ENCODE measurements around the gene PNMA8A. TPM values are rescaled to one million over a fixed set of nuclear protein-coding genes. Genes with fewer than 3 reads are reported as not detected.
"Not testable (repeated sequence)": the region's sequence is repeated elsewhere in the genome, so short reads cannot be mapped to it uniquely, and the experiment has no call there.

The PNMA8A gene
- polyA plus RNA-seq, 3 donors: 52.7 to 72.2 (median 57.2) TPM

DNA sequence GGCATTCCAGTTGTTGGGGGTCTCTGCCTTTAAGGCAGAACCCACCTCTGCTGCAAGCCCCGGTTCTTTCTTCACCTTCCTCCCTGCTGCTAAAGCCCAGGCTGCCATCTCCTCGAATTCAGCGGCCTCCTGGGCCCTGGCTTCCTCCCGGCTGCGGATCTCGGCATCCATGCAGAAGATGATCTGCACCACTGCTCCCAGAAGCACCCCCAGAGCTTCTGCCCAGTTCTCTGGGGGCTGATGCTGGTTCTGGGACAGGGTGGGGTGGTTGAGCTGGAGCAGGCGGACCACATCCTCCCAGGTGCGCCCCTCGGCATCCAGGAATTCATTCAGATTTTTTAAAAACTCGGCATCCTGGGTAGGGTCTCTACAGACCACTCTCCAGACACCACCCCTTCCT is 987 bp downstream of the PNMA8A start:
- DNase-seq (ENCODE audit: low read depth in 3 of 3, low spot score in 2 of 3): no peak

DNA sequence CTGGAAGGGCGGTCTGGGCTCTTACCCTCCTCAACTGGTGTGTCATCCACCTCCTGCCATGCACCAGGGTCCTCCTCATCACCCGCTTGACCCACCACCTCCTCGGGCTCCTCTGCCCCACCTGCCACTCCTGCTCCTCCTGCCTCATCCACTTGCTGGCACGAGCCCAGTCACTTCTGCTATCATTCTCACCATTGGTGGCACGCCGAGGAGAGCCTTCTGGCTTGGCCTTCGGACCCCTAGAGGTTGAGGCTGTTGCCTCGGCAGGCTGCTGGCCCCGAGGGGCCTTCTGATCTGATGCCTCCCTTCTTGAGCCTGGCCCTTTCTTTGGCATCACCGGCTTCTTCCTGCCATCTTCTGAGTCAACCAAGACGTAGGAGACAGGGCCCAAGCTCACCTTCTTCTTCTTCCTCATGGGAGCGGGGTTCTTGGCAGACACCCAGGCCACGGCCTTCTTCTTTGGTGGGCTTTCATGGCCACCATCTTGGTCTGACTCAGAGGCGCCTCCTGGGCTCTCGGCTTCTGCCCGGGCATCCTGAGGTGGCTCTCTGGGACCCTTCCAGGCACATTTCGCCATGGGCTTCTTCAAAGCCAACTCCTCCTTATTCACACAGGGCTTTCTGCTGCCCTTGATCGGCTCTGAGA is 1.7 kb downstream of the PNMA8A start:
- DNase-seq (ENCODE audit: low read depth in 3 of 3, low spot score in 2 of 3): no peak

- DNase-seq (ENCODE audit: low read depth in 3 of 3, low spot score in 2 of 3): no peak
Observed at GRCh38 chr19:46466536-46467196, 4.7 kb downstream of the PNMA8A start.

- no peak for DNase-seq (ENCODE audit: low read depth in 3 of 3, low spot score in 2 of 3)
Observed at GRCh38 chr19:46463516-46463915, 7.8 kb downstream of the PNMA8A start.

GRCh38 chr19:46461537-46461936 is 9.8 kb downstream of the PNMA8A start:
- DNase-seq (ENCODE audit: low read depth in 3 of 3, low spot score in 2 of 3): no peak

GRCh38 chr19:46460981-46461380 is 10.4 kb downstream of the PNMA8A start:
- DNase-seq (ENCODE audit: low read depth in 3 of 3, low spot score in 2 of 3): no peak

- DNase-seq (ENCODE audit: low read depth in 3 of 3, low spot score in 2 of 3): no peak
Observed at GRCh38 chr19:46460055-46460454, 11.3 kb downstream of the PNMA8A start.

GRCh38 chr19:46456930-46457329 is 14.4 kb downstream of the PNMA8A start:
- DNase-seq (ENCODE audit: low read depth in 3 of 3, low spot score in 2 of 3): no peak

GRCh38 chr19:46454244-46454643 is 17.1 kb downstream of the PNMA8A start:
- no peak for DNase-seq (ENCODE audit: low read depth in 3 of 3, low spot score in 2 of 3)

GRCh38 chr19:46453661-46454060 is 17.7 kb downstream of the PNMA8A start:
- DNase-seq (ENCODE audit: low read depth in 3 of 3, low spot score in 2 of 3): no peak

DNA sequence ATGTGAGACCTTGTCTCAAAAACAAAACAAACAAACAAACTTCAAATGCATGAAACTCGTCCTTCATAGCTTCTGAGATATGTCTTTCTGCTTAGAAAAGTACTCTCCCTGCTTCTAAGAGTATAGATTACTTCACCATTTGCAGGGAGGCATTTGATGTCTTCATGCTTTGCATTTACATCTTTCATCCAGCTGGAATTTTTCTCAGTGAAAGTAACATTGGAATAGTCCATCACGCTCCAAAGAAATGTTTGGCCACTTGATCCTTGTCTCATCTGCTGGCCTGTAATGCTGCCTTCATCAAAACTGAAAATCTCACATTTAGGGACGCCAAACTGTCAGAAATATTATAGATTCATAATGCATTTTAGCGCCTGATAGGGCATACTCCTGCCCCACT is 19.2 kb downstream of the PNMA8A start:
- DNase-seq (ENCODE audit: low read depth in 3 of 3, low spot score in 2 of 3): no peak

- DNase-seq (ENCODE audit: low read depth in 3 of 3, low spot score in 2 of 3): no peak
Observed at GRCh38 chr19:46451352-46451751, 20.0 kb downstream of the PNMA8A start.

- DNase-seq (ENCODE audit: low read depth in 3 of 3, low spot score in 2 of 3): no peak
Observed at GRCh38 chr19:46450737-46451136, 20.6 kb downstream of the PNMA8A start.

GRCh38 chr19:46449228-46449627 is 22.1 kb downstream of the PNMA8A start:
- no peak for DNase-seq (ENCODE audit: low read depth in 3 of 3, low spot score in 2 of 3)

- no peak for DNase-seq (ENCODE audit: low read depth in 3 of 3, low spot score in 2 of 3)
Observed at GRCh38 chr19:46448601-46449000, 22.8 kb downstream of the PNMA8A start.

- no peak for DNase-seq (ENCODE audit: low read depth in 3 of 3, low spot score in 2 of 3)
Observed at GRCh38 chr19:46447824-46448223, 23.5 kb downstream of the PNMA8A start.

DNA sequence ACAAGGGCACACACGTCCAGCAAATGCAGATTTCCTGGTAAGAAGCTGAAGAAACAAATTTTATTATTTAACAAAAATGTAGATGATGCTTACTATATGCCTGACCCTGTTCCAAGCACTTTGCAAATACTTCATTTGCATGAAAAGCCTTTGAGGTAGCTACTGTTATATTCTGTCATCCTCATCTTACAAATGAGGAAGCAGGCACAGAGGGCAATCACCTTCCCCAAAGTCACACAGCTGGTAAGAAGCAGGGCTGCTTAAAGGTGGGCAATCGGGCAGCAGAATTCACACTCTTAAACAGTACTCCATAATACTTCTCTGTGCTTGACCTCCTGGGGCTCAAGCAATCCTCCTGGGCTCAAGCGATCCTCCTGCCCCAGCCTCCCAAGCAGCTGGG is 24.4 kb downstream of the PNMA8A start:
- no peak for DNase-seq (ENCODE audit: low read depth in 3 of 3, low spot score in 2 of 3)

GRCh38 chr19:46446021-46446420 is 25.3 kb downstream of the PNMA8A start:
- no peak for DNase-seq (ENCODE audit: low read depth in 3 of 3, low spot score in 2 of 3)

- no peak for DNase-seq (ENCODE audit: low read depth in 3 of 3, low spot score in 2 of 3)
Observed at GRCh38 chr19:46442808-46443450, 28.4 kb downstream of the PNMA8A start.

- DNase-seq (ENCODE audit: low read depth in 3 of 3, low spot score in 2 of 3): no peak
Observed at GRCh38 chr19:46441866-46442265, 29.5 kb downstream of the PNMA8A start.

DNA sequence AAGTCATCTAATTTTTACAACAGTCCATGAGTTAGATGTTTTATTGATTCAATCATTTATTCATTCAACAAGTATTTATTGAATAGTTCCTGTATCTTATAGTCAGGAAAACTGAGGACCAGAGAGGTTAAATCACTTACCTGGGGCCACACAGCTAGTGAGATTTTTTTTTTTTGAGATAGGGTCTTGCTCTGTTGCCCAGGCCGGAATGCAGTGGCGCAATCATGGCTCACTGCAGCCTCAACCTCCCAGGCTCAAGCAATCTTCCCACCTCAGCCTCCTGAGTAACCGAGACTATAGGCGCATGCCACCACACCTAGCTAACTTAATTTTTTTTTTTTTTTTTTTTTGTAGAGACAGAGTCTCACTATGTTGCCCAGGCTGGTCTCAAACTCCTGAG is 35.7 kb downstream of the PNMA8A start:
- DNase-seq (ENCODE audit: low read depth in 3 of 3, low spot score in 2 of 3): not testable (repeated sequence)

DNA sequence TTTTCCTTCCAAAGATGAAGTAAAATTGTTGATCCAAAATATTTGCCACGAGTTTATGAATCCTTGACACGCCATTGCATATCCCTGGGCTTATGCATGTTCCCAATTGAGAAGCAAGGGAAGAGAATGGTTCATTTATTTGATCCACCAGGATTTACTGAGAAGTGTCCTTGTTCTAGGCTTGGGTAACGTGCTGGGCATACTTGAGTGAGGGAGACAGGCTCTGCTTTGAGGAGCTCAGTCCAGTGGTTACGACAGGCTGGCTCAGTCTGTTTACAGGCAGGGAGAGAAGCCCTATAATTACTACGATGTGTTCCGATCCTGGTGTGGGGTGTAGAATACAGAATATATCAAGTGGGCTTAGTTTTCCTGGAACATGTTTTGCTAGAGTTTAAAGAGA is 36.4 kb downstream of the PNMA8A start:
- DNase-seq (ENCODE audit: low read depth in 3 of 3, low spot score in 2 of 3): no peak

All from right renal cortex interstitium (tissue), 3 donors.